CD4-positive, alpha-beta T cell treated with Interleukin-6 for 4 hours (primary cell): Measurements from ENCODE around the gene TMCO6.
A peak's percentile ranks its signal among the peaks of the same experiment; 100 is the strongest.

ENCODE experiments used
- DNase-seq: peaks from one replicate; pipeline ENCODE4 v3.0.0-alpha.2; 2020; ENCODE audit warnings: mixed read lengths

The TMCO6 gene

DNA sequence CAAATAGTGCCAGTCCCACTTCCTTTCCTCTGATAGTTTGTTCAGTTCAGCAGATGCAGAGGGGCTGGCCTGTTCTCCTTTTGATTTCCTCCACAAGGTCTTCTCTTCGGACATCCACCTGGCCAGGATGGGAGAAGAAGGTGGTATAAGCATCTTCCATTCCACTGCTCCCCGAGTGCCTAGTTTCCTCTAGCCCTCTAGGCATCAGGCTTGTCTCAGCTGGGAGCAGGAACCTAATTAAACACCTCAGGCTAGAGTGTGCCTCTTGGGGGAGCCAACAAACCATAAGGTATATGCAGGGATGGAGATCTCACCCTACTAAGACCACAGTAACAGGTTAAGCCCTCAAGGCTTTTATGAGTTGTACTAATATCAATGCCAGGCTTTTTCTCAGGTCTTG, 35.0 kb downstream of the TMCO6 start:
- DNase-seq: no peak

GRCh38 chr5:140674629-140675028, 35.4 kb downstream of the TMCO6 start:
- DNase-seq: no peak

DNA sequence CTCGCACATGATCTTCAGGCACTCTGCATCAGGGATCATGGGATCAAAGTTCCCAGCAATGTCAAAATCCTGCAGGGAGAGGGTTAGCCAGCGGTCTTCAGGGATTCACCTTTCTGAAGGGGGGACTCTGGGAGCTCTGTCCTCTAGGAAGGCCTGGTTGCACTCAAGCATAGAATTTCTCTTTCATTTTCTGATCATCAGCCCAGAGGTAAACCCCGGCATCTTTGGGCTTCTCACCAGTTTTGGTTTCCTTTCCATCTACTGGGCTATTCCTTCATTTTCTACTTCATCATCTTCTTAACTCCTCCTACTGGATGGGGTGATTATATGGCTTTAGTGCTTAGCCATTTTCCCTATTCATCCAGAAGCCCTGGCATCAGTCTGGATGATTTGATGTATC, 38.7 kb downstream of the TMCO6 start:
- no peak for DNase-seq

DNA sequence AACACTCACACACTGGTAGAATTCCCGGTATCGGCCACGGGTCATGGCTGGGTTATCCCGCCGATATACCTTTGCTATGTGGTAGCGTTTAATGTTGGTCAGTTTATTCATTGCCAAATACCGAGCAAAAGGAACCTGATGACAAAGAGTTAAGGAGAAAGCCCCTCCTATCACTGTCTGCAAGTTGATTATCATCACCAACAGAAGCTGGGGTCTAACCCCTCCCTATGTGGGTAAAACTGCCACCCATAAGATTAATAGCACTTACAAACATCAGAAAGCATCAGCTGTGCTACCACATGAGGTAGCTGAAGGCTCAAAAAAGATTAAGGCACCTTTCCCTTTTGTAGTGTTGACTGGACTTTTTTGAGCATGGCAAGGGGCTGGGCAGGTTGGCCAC, 39.7 kb downstream of the TMCO6 start:
- DNase-seq: no peak

- no peak for DNase-seq
Observed at GRCh38 chr5:140690376-140690932, 51.2 kb downstream of the TMCO6 start.

- DNase-seq: peak; percentile 86
Observed at GRCh38 chr5:140690941-140691924, 52.0 kb downstream of the TMCO6 start, which contains the start of the genes HARS1 and HARS2. Gene HARS1, minus strand, starts transcription at chr5:140691370. Its CDS starts 66 bp downstream, at chr5:140691304. Gene HARS2, plus strand, starts transcription at chr5:140691455. Its CDS starts 194 bp downstream, at chr5:140691649.

- no peak for DNase-seq
Observed at GRCh38 chr5:140694276-140694675, 55.0 kb downstream of the TMCO6 start.
